GM12878 (cell line): Measurements from ENCODE around the gene EHD4. TPM values are rescaled to one million over a fixed set of nuclear protein-coding genes. Genes with fewer than 3 reads are reported as not detected.

ENCODE experiments used
- BMI1 ChIP-seq: fragments of 450-650 bp; IDR thresholded peaks from 2 replicates; pipeline ENCODE4 v1.6.1; 2016; ENCODE audit warnings: mild to moderate bottlenecking, moderate library complexity, borderline replicate concordance
- ETV6 ChIP-seq, 2 experiments: fragments of 450-650 bp in 1 of 2; IDR thresholded peaks in 1 of 2; conservative IDR thresholded peaks in 1 of 2; 2 replicates each; pipeline ENCODE4 v1.6.1; 2014; ENCODE audit warnings: antibody characterized with exemption in 1 of 2, borderline replicate concordance in 1 of 2, low read depth in 1 of 2, mild to moderate bottlenecking in 1 of 2, moderate library complexity in 1 of 2
- EZH2 ChIP-seq: IDR thresholded peaks from 2 replicates; pipeline ENCODE4 v1.6.1; 2012; ENCODE audit warnings: low read depth, mild to moderate bottlenecking, control low read depth, inconsistent platforms, low read length, borderline replicate concordance; ENCODE audit not compliant: control insufficient read depth
- FOXK2 ChIP-seq: fragments of 450-650 bp; IDR thresholded peaks from 2 replicates; pipeline ENCODE4 v1.6.1; 2017; ENCODE audit warnings: mild to moderate bottlenecking, moderate library complexity
- HDAC6 ChIP-seq: fragments of 200-600 bp; sonication (generic); IDR thresholded peaks from one replicate; pipeline ENCODE4 v1.8.0; 2017; ENCODE audit warnings: antibody characterized with exemption; ENCODE audit not compliant: unreplicated experiment
- IRF4 ChIP-seq: IDR thresholded peaks from 2 replicates; pipeline ENCODE4 v1.6.1; 2011; ENCODE audit warnings: low read depth, low read length
- KDM1A ChIP-seq: fragments of 200-600 bp; sonication (generic); IDR thresholded peaks from 2 replicates; pipeline ENCODE4 v1.6.1; 2016; ENCODE audit warnings: borderline replicate concordance
- LARP7 ChIP-seq: fragments of 450-650 bp; IDR thresholded peaks from 2 replicates; pipeline ENCODE4 v1.6.1; 2017; ENCODE audit warnings: mild to moderate bottlenecking
- MEF2A ChIP-seq: IDR thresholded peaks from 2 replicates; pipeline ENCODE4 v1.6.1; 2011; ENCODE audit warnings: low read depth, mild to moderate bottlenecking, low read length, moderate library complexity; ENCODE audit not compliant: insufficient read depth
- MTA2 ChIP-seq: fragments of 450-650 bp; IDR thresholded peaks from 2 replicates; pipeline ENCODE4 v1.6.1; 2016; ENCODE audit warnings: low read depth, mild to moderate bottlenecking, moderate library complexity
- MYC ChIP-seq: IDR thresholded peaks from 2 replicates; pipeline ENCODE4 v1.6.1; 2011; ENCODE audit warnings: mild to moderate bottlenecking, low read length, moderate library complexity, inconsistent platforms; ENCODE audit not compliant: insufficient read depth, insufficient replicate concordance, insufficient read length, severe bottlenecking
- RBBP5 ChIP-seq: fragments of 200-600 bp; sonication (generic); conservative IDR thresholded peaks from 2 replicates; pipeline ENCODE4 v1.6.1; 2016
- REST ChIP-seq: IDR thresholded peaks from 2 replicates; pipeline ENCODE4 v1.6.1; 2012; ENCODE audit warnings: mild to moderate bottlenecking, low read depth, low read length
- RFX5 ChIP-seq: IDR thresholded peaks from 2 replicates; pipeline ENCODE4 v1.6.1; 2011; ENCODE audit warnings: low read depth, low read length, improper control_type of control experiment
- RUNX3 ChIP-seq: IDR thresholded peaks from 2 replicates; pipeline ENCODE4 v1.6.1; 2012; ENCODE audit warnings: low read length, inconsistent platforms
- SKIL ChIP-seq: fragments of 450-650 bp; IDR thresholded peaks from 2 replicates; pipeline ENCODE4 v1.6.1; 2017; ENCODE audit warnings: mild to moderate bottlenecking, low read depth, inconsistent platforms; ENCODE audit not compliant: poor library complexity, severe bottlenecking
- SMARCA5 ChIP-seq: fragments of 450-650 bp; IDR thresholded peaks from 2 replicates; pipeline ENCODE4 v1.6.1; 2017; ENCODE audit warnings: mild to moderate bottlenecking
- SMC3 ChIP-seq: IDR thresholded peaks from 2 replicates; pipeline ENCODE4 v1.6.1; 2011; ENCODE audit warnings: low read length, improper control_type of control experiment, borderline replicate concordance
- STAT1 ChIP-seq: fragments of 450-650 bp; conservative IDR thresholded peaks from 2 replicates; pipeline ENCODE4 v1.6.1; 2014; ENCODE audit warnings: antibody characterized with exemption, mild to moderate bottlenecking
- TBL1XR1 ChIP-seq: IDR thresholded peaks from 2 replicates; pipeline ENCODE4 v1.6.1; 2012; ENCODE audit warnings: low read depth, low read length, improper control_type of control experiment
- TCF7 ChIP-seq: IDR thresholded peaks from 2 replicates; pipeline ENCODE4 v1.6.1; 2014; ENCODE audit warnings: antibody characterized with exemption, borderline replicate concordance
- YBX1 ChIP-seq: fragments of 450-650 bp; IDR thresholded peaks from 2 replicates; pipeline ENCODE4 v1.6.1; 2016; ENCODE audit warnings: antibody characterized with exemption
- ZBTB33 ChIP-seq: fragments of 450-650 bp; IDR thresholded peaks from 2 replicates; pipeline ENCODE4 v1.6.1; 2017; ENCODE audit warnings: mild to moderate bottlenecking
- ZNF217 ChIP-seq: fragments of 450-650 bp; IDR thresholded peaks from 2 replicates; pipeline ENCODE4 v1.6.1; 2017; ENCODE audit warnings: antibody characterized with exemption, mild to moderate bottlenecking
- ZNF274 ChIP-seq: IDR thresholded peaks from one replicate; pipeline ENCODE4 v1.8.0; 2011; ENCODE audit not compliant: insufficient read length, insufficient read depth
- ZNF384 ChIP-seq: IDR thresholded peaks from 2 replicates; pipeline ENCODE4 v1.6.1; 2012; ENCODE audit warnings: low read depth, mild to moderate bottlenecking, low read length, improper control_type of control experiment, borderline replicate concordance
- polyA plus RNA-seq, 11 experiments: library from polyadenylated mRNA; depleted of rRNA in 4 of 11; unstranded in 6 of 11; stranded (reverse) in 5 of 11; fragments of >200 nt; fragmentation: Nextera tagmentation in 4 of 11; fragmentation: Illumina TruSeq in 1 of 11; extraction: Ambion mirVana in 4 of 11; extraction: Trizol in 1 of 11; gene quantifications; 1 replicate in 1 of 11; 2 replicates in 10 of 11; pipeline versions ENCODE4 v1.2.1 to v1.2.3, GENCODE V29; 2011 to 2016; ENCODE audit warnings: inconsistent platforms in 2 of 11, missing spikeins in 2 of 11, low read depth in 1 of 11
- total RNA-seq, 4 experiments: library from RNA; depleted of rRNA in 3 of 4; stranded (reverse); fragments of >200 nt in 3 of 4; fragmentation: Illumina TruSeq in 1 of 4; extraction: Trizol in 1 of 4; gene quantifications; 2 replicates each; pipeline versions ENCODE4 v1.2.1 to v1.2.3, GENCODE V29; 2013 to 2021

The EHD4 gene
- total and polyA plus RNA-seq, 10 of the 15 experiments (the other 5 are each of a cell fraction or from before 2014, with no cell fraction given), result 4.2 to 62.9 (median 44.7) TPM

- no peak for TF ChIP-seq IRF4
- no peak for TF ChIP-seq RFX5
- TF ChIP-seq FOXK2, result no peak
- TF ChIP-seq SKIL, result peak; percentile 47
- TF ChIP-seq RUNX3, result peak; percentile 88
- TF ChIP-seq ZNF274, result no peak
- no peak for TF ChIP-seq YBX1
- peak; percentile 75 for TF ChIP-seq MTA2
- no peak for TF ChIP-seq SMARCA5
- no peak; the same call in 1 of the 2 replicates for TF ChIP-seq REST
- no peak for TF ChIP-seq KDM1A
- TF ChIP-seq TBL1XR1, result no peak; the same call in 1 of the 2 replicates
- TF ChIP-seq TCF7, result no peak
- TF ChIP-seq SMC3, result no peak
- TF ChIP-seq ZBTB33, result no peak
- TF ChIP-seq ZNF384, result no peak
- TF ChIP-seq MEF2A, result peak; percentile 51; the same call in 1 of the 2 replicates
- no peak for TF ChIP-seq EZH2
- TF ChIP-seq MYC, result no peak
- no peak for TF ChIP-seq HDAC6
- no peak for TF ChIP-seq RBBP5
- no peak for TF ChIP-seq STAT1
- no peak for TF ChIP-seq LARP7
- TF ChIP-seq BMI1, result no peak
- TF ChIP-seq ETV6 (conservative IDR thresholded peaks at IDR 0.05 in 1 of 2, IDR thresholded peaks at IDR 0.05 in 1 of 2; ENCODE audit: borderline replicate concordance in 1 of 2, low read depth in 1 of 2), result peak in 1 of 2 experiments; percentile 71; a peak in 1 of 4 replicates
- no peak for TF ChIP-seq ZNF217
Observed at GRCh38 chr15:41969851-41970431, 2.4 kb downstream of the EHD4 start (continued).
